Activated T-helper 1 cell treated with Interleukin-2 at 50 U/mL for 16 hours (primary cell): ENCODE measurements around the gene TOGARAM2.
"Not testable (repeated sequence)": the region's sequence is repeated elsewhere in the genome, so short reads cannot be mapped to it uniquely, and the experiment has no call there.

Experiments used
- DNase-seq: peaks from one replicate; pipeline ENCODE4 v3.0.0-alpha.2; 2020; ENCODE audit warnings: low read depth

The TOGARAM2 gene

GRCh38 chr2:28977176-28977875 lies 3.8 kb upstream of the TOGARAM2 start:
- no peak for DNase-seq

GRCh38 chr2:28978001-28978400 lies 3.1 kb upstream of the TOGARAM2 start:
- DNase-seq = not testable (repeated sequence)

- no peak for DNase-seq
Measured at GRCh38 chr2:28978606-28979005, 2.5 kb upstream of the TOGARAM2 start.

GRCh38 chr2:28979041-28979440 lies 2.1 kb upstream of the TOGARAM2 start:
- no peak for DNase-seq

- DNase-seq = no peak
Measured at GRCh38 chr2:28979576-28980366, 1.3 kb upstream of the TOGARAM2 start.

GRCh38 chr2:28980368-28981015 lies 606 bp upstream of the TOGARAM2 start:
- no peak for DNase-seq

- no peak for DNase-seq
Measured at GRCh38 chr2:28981620-28982376, 700 bp downstream of the TOGARAM2 start.

- no peak for DNase-seq
Measured at GRCh38 chr2:28982381-28982950, 1.4 kb downstream of the TOGARAM2 start.

- no peak for DNase-seq
Measured at GRCh38 chr2:28986429-28986828, 5.3 kb downstream of the TOGARAM2 start.

- no peak for DNase-seq
Measured at GRCh38 chr2:28989973-28990372, 8.9 kb downstream of the TOGARAM2 start.

GRCh38 chr2:28990445-28990844 lies 9.3 kb downstream of the TOGARAM2 start:
- no peak for DNase-seq

GRCh38 chr2:28991021-28991420 lies 9.9 kb downstream of the TOGARAM2 start:
- DNase-seq = no peak

- DNase-seq = no peak
Measured at GRCh38 chr2:28991460-28991859, 10.4 kb downstream of the TOGARAM2 start.

- DNase-seq = no peak
Measured at GRCh38 chr2:28993206-28993960, 12.3 kb downstream of the TOGARAM2 start.

GRCh38 chr2:28994074-28994473 lies 13.0 kb downstream of the TOGARAM2 start:
- no peak for DNase-seq

- no peak for DNase-seq
Measured at GRCh38 chr2:28994679-28995078, 13.6 kb downstream of the TOGARAM2 start.

GRCh38 chr2:28995765-28996750 lies 15.0 kb downstream of the TOGARAM2 start:
- DNase-seq = no peak

- DNase-seq = no peak
Measured at GRCh38 chr2:28997237-28997846, 16.2 kb downstream of the TOGARAM2 start.
